Measurements from ENCODE around the gene C2orf42.

The C2orf42 gene

GRCh38 chr2:70122470-70122869 is 68.3 kb downstream of the C2orf42 start:
- Histone ChIP-seq H3K27me3 (ENCODE audit: insufficient read depth, low read depth, severe bottlenecking) (no peaks in the 10 kb centered on the region), H3K9me3 (ENCODE audit: severe bottlenecking) (no peaks in the 10 kb centered on the region), H3K36me3 (no peaks in the 10 kb centered on the region), H3K27ac (no peak overlapping the region), H3K4me3 (ENCODE audit: low read depth, low read length) (no peak overlapping the region)
- TF ChIP-seq CTCF (IDR thresholded peaks at IDR 0.05; ENCODE audit: low read depth, low read length), result no peak
- no peak for DNase-seq

GRCh38 chr2:70121627-70122372 is 69.0 kb downstream of the C2orf42 start:
- no peaks in the 10 kb centered on the region for H3K9me3 ChIP-seq (ENCODE audit: severe bottlenecking)
- TF ChIP-seq CTCF (IDR thresholded peaks at IDR 0.05; ENCODE audit: low read depth, low read length), result no peak
- peak; percentile 87 for DNase-seq
- H3K36me3 ChIP-seq, result no peaks in the 10 kb centered on the region
- H3K27ac ChIP-seq, result peak overlapping the region; percentile 61
- no peak overlapping the region; the same call in 1 of the 2 replicates for H3K4me3 ChIP-seq (ENCODE audit: low read depth, low read length)
- no peaks in the 10 kb centered on the region for H3K27me3 ChIP-seq (ENCODE audit: insufficient read depth, low read depth, severe bottlenecking)

- H3K9me3 ChIP-seq (ENCODE audit: severe bottlenecking), result no peaks in the 10 kb centered on the region
- peak; percentile 67 for DNase-seq
- H3K36me3 ChIP-seq, result no peaks in the 10 kb centered on the region
- H3K4me3 ChIP-seq (ENCODE audit: low read depth, low read length), result no peak overlapping the region
- no peaks in the 10 kb centered on the region for H3K27me3 ChIP-seq (ENCODE audit: insufficient read depth, low read depth, severe bottlenecking)
- peak overlapping the region; percentile 29 for H3K27ac ChIP-seq
- no peak for TF ChIP-seq CTCF (IDR thresholded peaks at IDR 0.05; ENCODE audit: low read depth, low read length)
Observed at GRCh38 chr2:70118798-70119454, 71.9 kb downstream of the C2orf42 start.

GRCh38 chr2:70116936-70117552 is 73.8 kb downstream of the C2orf42 start:
- peak; percentile 55 for DNase-seq
- TF ChIP-seq CTCF (IDR thresholded peaks at IDR 0.05; ENCODE audit: low read depth, low read length), result no peak
- Histone ChIP-seq H3K27ac (peak overlapping the region; percentile 42), H3K27me3 (ENCODE audit: insufficient read depth, low read depth, severe bottlenecking) (no peaks in the 10 kb centered on the region), H3K4me3 (ENCODE audit: low read depth, low read length) (no peak overlapping the region), H3K36me3 (no peaks in the 10 kb centered on the region), H3K9me3 (ENCODE audit: severe bottlenecking) (no peaks in the 10 kb centered on the region)

- H3K9me3 ChIP-seq (ENCODE audit: severe bottlenecking), result no peaks in the 10 kb centered on the region
- H3K36me3 ChIP-seq, result no peaks in the 10 kb centered on the region
- TF ChIP-seq CTCF (IDR thresholded peaks at IDR 0.05; ENCODE audit: low read depth, low read length), result no peak
- H3K27me3 ChIP-seq (ENCODE audit: insufficient read depth, low read depth, severe bottlenecking), result no peaks in the 10 kb centered on the region
- H3K27ac ChIP-seq, result peak overlapping the region; percentile 42
- DNase-seq, result no peak
- no peak overlapping the region for H3K4me3 ChIP-seq (ENCODE audit: low read depth, low read length)
Observed at GRCh38 chr2:70115646-70116442, 75.0 kb downstream of the C2orf42 start.
